HG03175 (cell line): ENCODE measurements around the gene CPSF4.

Experiments
- ATAC-seq: cut with Tn5 transposase; IDR thresholded peaks from one replicate; pipeline ENCODE4 v1.9.1; 2021; ENCODE audit warnings: mild to moderate bottlenecking, moderate library complexity; ENCODE audit not compliant: unreplicated experiment

The CPSF4 gene

DNA sequence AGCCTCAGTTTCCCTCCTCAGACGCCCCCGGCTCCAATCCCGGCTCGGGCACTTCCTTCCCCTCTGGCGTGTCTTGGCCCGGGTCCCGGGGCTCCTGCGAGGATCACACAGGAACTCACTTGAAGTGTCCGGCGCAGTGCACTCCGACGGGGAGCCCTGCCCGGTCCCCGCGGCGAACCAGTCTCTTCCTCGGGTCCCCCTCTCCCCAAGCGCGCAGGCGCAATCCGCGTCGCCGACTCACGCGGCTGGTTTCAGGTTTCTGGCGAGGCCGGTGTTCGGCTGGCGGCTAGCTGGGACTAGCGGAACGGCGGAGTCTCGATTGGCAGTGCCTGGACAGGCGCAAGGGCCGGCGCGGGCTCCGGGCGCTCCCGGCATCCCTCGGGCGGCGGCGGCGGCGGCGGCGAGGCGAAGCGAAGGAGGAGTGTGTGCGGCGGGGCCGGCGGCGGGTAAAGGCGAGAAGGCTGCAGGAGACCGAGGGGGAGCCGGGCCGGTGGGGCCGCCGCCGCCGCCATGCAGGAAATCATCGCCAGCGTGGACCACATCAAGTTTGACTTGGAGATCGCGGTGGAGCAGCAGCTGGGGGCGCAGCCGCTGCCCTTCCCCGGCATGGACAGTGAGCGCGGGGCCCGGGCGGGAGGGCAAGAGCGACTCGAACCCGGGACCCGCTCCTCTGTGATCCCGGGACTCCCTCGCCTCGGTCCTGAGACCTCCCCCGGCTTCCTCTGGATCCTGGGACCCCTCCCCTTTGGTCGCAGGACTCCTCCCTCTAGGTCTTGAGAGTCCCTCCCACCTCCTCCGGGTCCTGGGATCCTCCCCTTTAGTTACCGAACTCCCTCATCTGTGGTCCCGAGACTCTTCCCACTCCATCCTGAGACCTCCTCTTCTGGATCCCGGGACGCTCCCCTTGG is at the start of gene CPSF4, which contains the start of gene PTCD1:
CPSF4 (plus strand) TSS at position 371 of the 908 bp plus-strand sequence; CDS start at position 511, 140 bp downstream.
PTCD1 (minus strand) TSS at position 226 of the 908 bp plus-strand sequence. CDS start 3,556 bp downstream, outside the sequence.
- peak; percentile 90 for ATAC-seq

DNA sequence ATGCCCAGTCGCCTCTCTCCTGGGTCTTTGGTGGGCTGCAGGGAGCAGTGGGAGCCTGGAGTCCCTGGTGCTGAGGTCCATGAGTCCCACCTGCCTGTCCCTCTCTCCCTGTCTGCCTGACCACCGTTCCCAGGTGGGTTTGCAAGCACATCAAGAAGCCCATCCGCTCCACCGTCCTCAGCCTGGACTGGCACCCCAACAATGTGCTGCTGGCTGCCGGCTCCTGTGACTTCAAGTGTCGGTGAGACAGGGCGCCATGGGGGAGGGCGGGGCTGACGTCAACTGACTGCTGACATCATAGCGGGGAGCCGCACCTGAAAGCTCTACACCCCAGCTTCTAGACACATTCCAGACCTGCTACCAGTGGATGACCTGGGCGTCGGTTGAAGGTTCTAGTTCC is 49.0 kb upstream of the CPSF4 start:
- ATAC-seq: no peak

DNA sequence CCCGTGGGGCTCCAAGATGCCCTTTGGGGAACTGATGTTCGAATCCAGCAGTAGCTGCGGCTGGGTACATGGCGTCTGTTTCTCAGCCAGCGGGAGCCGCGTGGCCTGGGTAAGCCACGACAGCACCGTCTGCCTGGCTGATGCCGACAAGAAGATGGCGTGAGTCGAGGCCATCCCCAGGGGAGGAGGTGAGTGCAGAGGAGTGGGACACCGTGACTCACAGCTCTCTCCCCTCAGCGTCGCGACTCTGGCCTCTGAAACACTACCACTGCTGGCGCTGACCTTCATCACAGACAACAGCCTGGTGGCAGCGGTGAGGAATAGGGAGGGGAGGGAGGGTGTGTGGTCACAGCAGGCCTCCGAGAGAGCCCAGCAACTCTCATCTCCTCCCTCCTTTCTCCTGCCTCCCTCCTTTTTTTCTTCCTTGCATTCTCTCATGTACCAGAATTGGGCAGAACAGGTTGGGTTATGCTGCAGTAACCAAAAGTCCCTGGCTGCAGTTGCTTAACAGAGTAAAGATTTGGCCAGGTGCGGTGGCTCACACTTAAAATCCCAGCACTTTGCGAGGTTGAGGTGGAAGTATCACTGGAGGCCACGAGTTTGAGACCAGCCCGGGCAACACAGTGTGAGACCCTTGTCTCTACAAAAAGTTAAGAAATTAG is 47.7 kb upstream of the CPSF4 start:
- ATAC-seq: no peak

DNA sequence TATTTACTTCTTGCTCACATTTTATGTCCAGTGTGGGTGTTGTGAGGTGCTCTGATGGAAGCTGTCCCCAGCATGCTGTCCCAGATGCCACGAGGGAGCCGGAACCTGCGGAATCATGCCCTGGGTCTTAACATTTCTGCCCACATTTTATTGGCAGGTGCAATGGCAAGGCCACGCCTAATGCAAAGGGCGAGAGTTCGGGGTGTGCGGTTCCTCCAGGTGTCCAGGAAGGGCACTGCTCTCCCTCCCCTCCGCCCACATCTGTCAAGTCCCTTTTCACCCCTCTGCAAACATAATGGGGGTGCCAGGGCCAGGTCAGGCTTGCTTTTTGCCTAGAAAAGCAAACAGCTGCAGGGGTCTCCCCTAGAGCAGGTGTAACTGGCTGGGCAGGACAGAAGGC is 46.7 kb upstream of the CPSF4 start:
- ATAC-seq: no peak

DNA sequence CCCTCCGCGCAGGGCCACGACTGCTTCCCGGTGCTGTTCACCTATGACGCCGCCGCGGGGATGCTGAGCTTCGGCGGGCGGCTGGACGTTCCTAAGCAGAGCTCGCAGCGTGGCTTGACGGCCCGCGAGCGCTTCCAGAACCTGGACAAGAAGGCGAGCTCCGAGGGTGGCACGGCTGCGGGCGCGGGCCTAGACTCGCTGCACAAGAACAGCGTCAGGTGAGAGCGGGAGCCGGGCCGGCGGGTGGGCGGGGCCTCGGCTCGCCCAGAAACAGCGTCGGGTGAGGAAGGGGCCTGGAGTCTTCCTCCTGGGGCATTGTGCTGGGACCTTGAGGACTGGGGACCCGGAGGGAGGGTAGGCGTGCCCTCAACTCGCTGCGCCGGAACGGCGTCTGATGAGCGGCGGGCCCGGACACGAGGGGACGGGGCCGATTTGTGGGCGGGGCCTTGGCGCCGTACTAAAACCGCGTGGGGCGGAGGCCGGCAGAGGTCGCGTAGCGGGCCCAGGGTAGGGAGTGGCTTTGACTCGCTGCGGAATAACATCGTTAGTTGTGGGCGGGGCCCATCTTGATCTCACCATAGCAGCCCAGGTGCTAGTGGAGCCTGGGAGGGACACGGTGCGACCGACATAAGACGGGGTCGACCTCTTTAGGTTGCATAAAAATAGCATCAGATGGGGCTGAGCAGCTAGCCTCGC is 45.9 kb upstream of the CPSF4 start:
- ATAC-seq: peak; percentile 58

DNA sequence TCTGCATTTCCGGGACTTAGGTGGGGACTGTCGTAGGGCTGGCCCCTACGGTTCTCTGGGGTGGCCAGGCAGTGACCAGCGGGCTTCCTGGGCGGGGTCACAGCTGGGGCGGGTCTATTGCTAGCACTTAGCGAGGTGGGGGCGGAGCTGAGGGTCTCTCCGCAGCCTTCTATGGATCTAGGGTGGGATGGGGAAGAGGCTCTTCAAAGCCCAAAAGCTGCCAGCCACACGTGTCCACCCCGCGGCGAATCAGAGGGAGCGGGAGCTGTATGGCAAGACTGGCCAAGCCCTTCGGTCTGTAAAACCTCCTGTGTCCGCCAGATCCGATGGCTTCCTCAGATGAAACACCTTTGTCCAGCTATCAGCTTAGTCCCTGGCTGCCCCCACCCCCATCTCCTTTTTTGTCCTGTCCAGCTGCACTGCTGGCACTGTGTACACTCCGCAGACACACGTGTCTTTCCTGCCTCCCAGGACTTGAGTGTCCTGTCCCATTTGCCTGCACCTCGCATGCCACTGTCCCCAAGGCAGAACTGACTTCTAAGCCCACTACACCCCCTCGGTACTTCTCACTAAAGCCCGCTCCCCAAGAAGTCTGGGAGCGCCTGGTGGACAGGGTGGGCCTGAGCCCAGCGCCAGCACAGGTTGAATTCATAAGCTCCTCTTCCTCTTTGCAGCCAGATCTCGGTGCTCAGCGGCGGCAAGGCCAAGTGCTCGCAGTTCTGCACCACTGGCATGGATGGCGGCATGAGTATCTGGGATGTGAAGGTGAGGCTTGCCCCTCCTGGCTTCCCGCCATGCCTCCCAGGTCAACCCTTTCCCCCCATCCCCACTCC is 45.2 kb upstream of the CPSF4 start:
- ATAC-seq: no peak

DNA sequence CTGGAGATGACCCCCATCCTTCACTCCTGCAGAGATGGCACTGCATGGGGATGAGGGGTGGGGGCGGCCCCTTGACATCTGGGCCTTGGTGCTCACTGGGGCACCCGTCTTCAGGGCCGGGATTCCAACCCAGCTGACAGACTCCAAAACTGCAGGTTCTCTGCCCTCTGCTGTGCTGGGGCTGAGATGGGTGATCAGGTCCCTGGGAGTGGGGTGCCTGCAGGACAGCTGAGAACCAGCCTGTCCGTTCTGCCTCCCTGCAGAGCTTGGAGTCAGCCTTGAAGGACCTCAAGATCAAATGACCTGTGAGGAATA is 44.6 kb upstream of the CPSF4 start:
- ATAC-seq: no peak

DNA sequence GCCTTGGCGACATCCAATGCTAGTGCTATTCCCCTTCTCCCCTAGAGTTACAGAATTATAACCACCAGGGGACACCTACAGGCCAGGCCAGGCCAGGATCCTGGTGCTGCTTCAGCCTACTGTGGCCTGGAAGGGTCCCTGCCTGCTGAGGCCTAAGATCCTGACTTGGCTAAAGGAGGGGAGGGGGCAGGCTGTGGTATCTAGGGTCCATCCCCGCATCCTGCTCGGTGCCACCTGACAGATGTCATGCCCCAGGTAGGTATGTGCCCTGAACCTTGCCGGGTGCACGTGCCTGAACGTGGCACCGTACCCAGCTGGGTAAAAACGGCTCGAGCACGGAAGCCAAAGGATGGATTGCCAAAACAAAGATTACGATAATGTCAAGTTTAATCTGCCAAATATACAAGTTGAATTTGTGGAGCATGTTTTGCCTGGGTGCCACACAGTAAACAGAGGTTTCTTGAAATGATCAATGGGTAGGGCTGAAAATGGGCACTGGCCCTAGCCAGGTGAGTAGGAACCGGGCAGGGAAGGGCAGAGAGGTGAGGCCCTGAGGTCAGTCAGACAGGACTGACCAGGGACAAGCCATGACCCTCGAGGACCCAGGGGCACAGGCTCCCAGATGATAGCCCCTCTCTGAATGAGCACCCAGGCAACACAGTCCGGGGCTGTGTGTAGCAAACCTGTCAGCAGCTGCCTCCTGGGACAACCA is 43.0 kb upstream of the CPSF4 start:
- no peak for ATAC-seq

DNA sequence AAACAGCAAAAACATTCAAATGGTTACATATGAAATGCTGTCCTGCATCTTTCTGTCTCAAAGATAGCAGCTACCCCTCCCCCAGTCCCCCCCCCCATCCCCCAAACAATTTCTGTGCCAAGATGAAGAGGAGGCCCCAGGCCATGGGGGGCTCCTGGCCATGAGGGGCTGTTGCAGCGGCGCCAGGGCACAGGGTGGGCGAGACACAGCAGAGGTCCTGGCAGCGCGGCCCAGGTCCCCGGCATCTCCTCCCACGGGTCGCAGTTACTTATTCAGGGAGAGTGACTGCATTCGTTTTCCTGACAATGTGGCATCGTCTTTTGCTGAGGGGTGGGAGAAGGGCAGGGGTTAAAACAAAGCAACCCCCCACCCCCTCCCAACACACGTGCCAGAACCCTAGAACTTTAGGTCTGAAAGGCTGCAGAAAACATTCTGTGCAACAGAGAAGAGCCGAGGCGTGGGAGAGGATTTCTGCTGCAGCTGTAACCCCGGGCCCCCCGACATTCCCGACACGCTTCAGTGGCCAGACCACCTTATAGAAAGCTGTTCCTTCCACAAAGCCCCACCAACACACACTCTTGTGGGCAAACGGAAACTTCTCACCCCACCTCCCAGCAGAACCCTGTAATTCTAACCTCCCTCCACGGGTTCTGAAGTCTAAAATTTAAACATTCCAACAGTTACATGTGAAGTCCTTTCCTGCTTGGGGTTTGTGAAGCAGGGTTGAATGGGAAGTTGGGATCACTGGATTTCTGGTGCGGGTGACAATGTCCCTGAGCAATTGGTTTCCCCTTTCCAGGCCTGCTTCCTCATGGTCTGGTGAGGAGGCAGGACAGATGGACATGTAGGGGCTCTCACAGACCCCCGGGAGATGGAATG is 42.1 kb upstream of the CPSF4 start:
- no peak for ATAC-seq

DNA sequence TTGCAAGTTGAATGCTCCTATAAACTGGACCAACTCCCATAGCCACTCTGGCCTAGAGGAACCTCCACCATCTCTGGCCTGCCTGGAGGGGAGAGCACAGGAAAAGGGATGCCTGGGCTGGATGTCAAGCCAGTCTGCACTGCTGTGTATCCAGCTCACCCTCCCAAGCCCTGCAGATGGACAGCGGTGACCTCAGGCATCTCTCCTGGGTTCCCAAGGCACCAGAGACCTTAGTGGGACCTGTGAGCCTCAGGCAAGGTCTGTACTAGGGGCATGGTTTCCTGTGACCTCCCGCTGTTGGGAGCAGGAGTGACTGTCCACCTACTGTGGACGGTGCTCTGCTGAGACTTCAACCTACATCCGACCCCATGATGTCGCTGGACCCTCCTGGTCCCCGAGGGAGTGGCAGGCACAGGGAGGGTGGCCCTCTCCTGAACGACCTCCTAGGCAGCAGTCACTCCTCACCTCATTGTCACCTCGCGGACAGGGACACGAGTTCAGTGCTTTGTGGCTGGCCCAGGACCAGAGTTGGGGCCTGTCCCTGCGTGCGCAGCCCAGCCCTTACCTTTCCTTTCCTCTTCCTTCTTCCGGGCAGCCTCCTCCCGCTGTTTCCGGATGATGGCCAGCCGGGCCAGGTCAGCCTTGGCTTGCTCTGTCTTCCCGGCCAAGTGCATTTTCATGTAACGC is 41.3 kb upstream of the CPSF4 start:
- no peak for ATAC-seq

DNA sequence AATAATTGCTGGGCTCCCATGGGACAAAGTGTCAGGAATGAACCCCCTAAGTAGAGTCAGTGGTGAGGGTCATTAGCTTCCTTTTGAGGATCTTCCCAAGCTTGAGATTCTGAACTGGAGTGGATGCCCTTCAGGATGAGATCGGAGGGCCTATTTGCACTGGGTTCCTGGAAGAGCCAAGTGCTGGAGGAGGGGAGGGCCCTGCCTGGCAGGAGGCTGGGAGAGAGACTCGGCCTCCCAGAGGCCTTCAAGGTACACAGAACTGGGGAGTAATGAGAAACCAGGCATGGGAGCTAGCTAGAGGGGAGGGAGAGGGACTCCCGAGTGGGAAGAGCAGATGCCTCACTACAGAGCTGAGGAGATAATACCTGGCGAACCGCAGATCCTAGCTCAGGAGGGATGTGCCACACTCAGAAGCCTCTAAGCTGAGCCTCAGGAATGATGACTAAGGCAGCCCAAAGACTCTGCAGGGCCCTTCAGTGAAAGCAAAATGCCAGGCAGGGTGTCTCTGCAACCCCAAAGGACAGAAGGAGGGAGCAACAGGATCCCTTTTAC is 39.8 kb upstream of the CPSF4 start:
- no peak for ATAC-seq

DNA sequence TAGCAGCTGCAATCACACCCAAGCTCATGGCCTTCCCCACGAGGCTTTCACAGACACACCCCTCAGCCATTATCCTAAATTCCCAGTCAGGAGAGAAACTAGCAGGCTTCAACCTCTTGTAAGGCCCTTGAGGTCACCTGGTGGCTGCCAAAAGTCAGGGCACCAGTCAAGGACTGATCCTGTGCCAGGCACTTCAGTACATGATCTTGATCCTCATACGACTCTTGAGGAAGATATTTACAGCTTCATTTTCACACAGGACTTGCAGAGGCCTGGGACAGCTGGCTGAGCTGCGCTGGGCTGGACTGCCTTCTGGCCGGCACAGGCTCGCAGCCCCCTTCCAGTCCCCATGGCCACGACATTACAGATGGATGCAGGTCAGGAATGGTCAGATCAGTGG is 39.1 kb upstream of the CPSF4 start:
- ATAC-seq: no peak

DNA sequence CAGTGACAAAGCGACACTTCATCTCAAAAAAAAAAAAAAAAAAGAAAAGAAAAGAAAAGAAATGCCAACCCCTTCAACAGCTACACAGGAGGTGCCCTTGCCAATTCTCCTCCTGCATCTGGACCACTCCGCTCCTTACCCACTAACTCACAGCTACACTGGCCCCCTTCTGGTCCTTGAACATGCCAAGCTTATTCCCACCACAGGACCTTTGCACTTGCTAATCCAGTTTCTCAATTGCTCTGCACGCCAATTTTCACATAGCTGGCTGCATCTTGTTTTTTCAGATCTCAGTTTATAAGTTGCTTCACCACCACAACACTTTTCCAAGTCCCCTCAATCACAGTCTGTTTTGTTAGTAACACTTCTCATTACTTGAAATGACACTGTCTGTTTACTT is 35.9 kb upstream of the CPSF4 start:
- ATAC-seq: no peak

DNA sequence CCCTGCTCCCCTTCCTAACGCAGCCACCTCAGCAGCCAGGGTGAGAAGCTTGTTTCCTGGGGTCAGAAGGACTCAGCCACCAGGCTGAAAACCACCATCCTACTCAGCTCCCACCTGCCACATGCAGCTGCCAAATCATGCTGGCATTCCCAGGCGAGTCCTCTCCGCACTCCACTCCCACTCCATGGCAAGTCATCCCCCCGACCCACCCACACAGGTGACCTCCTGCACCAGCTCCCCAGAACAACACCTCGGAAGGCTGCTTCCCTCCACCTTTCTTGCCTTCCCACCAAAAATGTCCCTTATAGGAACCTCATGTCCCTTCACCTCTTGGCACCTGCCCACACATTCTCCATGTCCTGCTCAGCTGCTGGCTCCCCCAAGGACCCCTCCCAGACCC is 35.0 kb upstream of the CPSF4 start:
- ATAC-seq: no peak

DNA sequence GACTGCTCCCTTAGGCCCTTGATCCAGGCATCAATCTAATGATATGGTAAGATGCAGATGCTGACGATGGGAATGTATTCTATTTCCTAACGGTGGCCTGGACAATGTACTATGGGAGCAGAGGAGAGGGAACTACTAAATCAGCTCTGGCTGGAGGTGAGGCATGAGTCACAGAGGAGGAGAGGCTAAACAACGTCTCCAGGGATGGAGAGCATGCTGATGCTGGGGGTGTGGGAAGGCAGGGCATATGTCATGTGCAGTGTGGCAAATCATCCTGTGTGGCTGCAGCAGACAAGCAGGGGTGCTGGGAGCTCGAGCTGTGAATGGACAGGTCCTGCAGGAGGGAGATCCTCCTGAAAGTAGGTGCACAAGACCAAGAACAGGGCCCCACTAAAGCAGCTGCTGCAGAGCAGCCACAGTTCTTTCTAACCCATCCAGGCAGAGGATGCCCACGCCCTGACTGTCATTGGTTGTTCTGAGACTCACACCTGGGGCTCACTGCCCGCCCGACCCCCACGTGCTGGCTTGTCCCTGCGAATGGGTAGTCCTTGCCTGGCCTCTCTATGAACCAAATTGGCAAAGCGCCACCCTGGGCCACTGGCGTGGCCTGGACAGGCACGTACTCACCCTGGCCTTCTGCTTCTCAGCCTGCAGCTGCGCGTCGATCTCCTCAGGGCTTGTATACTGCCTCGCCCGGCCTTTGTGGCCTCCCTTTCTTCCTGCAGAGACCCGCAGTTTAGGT is 34.3 kb upstream of the CPSF4 start:
- ATAC-seq: no peak

DNA sequence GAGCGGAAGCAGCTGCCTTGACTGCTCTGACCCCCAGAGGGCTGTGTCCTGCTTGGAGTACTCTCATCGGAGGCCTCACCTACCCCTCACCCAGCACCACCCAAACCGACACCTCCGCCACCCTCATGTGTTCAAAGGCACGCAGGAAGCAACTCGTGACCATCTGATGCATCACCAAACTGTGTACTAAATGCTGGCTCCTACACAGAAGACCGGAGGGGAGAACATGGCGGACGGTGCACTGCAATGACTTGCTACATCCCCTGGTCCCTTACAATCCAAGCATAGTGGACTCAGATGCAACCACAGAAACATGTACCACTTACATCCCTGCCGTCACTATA is 33.8 kb upstream of the CPSF4 start:
- no peak for ATAC-seq

DNA sequence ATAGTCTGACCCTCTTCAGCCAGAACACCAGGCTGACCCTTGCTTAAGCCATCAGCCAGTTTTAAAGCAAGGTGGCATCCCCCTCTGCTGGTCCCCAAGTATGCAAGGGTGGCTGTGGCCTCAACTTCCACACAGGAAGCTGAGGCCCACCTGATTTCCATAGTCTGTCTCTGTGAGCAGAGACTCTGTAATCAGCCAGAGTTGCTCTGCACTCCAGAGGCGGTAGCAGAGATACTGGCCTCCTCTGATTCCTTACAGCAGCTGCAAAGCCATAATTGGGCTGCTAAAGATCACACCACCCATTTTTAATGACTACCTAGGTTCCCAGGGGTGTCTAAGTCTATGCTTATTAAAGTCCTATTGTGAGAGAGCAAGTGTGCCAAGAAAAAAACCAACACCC is 32.2 kb upstream of the CPSF4 start:
- no peak for ATAC-seq

DNA sequence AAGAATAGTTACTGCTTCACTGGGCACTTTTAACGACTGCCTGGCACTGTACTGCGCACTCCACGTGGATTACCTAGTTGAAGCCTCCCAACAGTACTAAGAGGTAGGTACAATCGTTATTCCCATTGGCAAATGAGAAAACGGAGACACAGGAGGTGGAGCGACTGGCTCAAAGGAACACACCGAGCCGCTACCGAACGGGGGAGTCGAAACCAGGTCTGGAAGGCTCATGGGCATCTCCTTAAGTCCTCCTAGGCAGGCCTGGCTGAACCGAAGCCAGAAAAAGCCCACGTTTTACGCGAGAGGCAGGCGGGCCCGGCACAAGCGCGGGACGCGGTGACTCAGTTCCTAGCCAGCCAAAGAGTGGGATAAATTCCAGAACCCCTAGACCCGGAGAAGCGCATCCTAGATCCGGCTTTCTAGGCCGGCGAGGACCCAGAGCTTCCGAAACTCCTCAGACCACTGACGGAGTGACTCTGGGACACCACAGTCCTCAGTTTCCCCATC is 30.8 kb upstream of the CPSF4 start:
- no peak for ATAC-seq
